GM12878 (cell line): ENCODE data around the gene URAD.

ENCODE experiments used
- BACH1 ChIP-seq: fragments of 450-650 bp; IDR thresholded peaks from 2 replicates; pipeline ENCODE4 v1.6.1; 2017; ENCODE audit warnings: mild to moderate bottlenecking, borderline replicate concordance
- CHD1 ChIP-seq: IDR thresholded peaks from 2 replicates; pipeline ENCODE4 v1.6.1; 2012; ENCODE audit warnings: low read depth, low read length, improper control_type of control experiment
- ESRRA ChIP-seq: IDR thresholded peaks from 2 replicates; pipeline ENCODE4 v1.6.1; 2012; ENCODE audit warnings: mild to moderate bottlenecking, low read length, improper control_type of control experiment
- EZH2 ChIP-seq: IDR thresholded peaks from 2 replicates; pipeline ENCODE4 v1.6.1; 2012; ENCODE audit warnings: low read depth, mild to moderate bottlenecking, control low read depth, inconsistent platforms, low read length, borderline replicate concordance; ENCODE audit not compliant: control insufficient read depth
- MAX ChIP-seq: IDR thresholded peaks from 2 replicates; pipeline ENCODE4 v1.6.1; 2012; ENCODE audit warnings: low read depth, low read length, improper control_type of control experiment
- MTA3 ChIP-seq: IDR thresholded peaks from 2 replicates; pipeline ENCODE4 v1.6.1; 2012; ENCODE audit warnings: low read length, inconsistent platforms, borderline replicate concordance
- NKRF ChIP-seq: fragments of 450-650 bp; conservative IDR thresholded peaks from 2 replicates; pipeline ENCODE4 v1.6.1; 2017; ENCODE audit warnings: mild to moderate bottlenecking, moderate library complexity
- RAD51 ChIP-seq: fragments of 450-650 bp; IDR thresholded peaks from 2 replicates; pipeline ENCODE4 v1.6.1; 2016; ENCODE audit warnings: moderate library complexity, mild to moderate bottlenecking, inconsistent platforms
- ZSCAN29 ChIP-seq: fragments of 450-650 bp; IDR thresholded peaks from 2 replicates; pipeline ENCODE4 v1.6.1; 2017; ENCODE audit warnings: mild to moderate bottlenecking, moderate library complexity
- TF ChIP-seq, protein P1 (sequence below), 3 experiments: IDR thresholded peaks in 2 of 3; conservative IDR thresholded peaks in 1 of 3; 2 replicates each; pipeline ENCODE4 v1.5.1; 2011; ENCODE audit warnings: low read depth in 3 of 3, low read length in 3 of 3, mild to moderate bottlenecking in 3 of 3, control low read depth in 2 of 3, moderate library complexity in 2 of 3, inconsistent platforms in 1 of 3, mixed read lengths in 1 of 3; ENCODE audit not compliant: control insufficient read depth in 2 of 3, insufficient read depth in 1 of 3; ENCODE audit errors: extremely low read depth in 1 of 3

- TF ChIP-seq ZSCAN29 (no peak), EZH2 (no peak), ESRRA (no peak), NKRF (no peak), MTA3 (no peak), CHD1 (no peak), RAD51 (no peak), BACH1 (no peak), MAX (no peak)
- TF ChIP-seq, protein P1, sequence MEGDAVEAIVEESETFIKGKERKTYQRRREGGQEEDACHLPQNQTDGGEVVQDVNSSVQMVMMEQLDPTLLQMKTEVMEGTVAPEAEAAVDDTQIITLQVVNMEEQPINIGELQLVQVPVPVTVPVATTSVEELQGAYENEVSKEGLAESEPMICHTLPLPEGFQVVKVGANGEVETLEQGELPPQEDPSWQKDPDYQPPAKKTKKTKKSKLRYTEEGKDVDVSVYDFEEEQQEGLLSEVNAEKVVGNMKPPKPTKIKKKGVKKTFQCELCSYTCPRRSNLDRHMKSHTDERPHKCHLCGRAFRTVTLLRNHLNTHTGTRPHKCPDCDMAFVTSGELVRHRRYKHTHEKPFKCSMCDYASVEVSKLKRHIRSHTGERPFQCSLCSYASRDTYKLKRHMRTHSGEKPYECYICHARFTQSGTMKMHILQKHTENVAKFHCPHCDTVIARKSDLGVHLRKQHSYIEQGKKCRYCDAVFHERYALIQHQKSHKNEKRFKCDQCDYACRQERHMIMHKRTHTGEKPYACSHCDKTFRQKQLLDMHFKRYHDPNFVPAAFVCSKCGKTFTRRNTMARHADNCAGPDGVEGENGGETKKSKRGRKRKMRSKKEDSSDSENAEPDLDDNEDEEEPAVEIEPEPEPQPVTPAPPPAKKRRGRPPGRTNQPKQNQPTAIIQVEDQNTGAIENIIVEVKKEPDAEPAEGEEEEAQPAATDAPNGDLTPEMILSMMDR (IDR thresholded peaks at IDR 0.05 in 2 of 3, conservative IDR thresholded peaks at IDR 0.05 in 1 of 3; ENCODE audit: control insufficient read depth in 2 of 3, extremely low read depth in 1 of 3, insufficient read depth in 1 of 3, low read depth in 3 of 3, low read length in 3 of 3): no peak
Observed at GRCh38 chr13:27991881-27992280, 3.4 kb upstream of the URAD start.
